ENCODE data around the gene AS3MT.
"Not testable (repeated sequence)": the region's sequence is repeated elsewhere in the genome, so short reads cannot be mapped to it uniquely, and the experiment has no call there.

The AS3MT gene, protein sequence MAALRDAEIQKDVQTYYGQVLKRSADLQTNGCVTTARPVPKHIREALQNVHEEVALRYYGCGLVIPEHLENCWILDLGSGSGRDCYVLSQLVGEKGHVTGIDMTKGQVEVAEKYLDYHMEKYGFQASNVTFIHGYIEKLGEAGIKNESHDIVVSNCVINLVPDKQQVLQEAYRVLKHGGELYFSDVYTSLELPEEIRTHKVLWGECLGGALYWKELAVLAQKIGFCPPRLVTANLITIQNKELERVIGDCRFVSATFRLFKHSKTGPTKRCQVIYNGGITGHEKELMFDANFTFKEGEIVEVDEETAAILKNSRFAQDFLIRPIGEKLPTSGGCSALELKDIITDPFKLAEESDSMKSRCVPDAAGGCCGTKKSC

DNA sequence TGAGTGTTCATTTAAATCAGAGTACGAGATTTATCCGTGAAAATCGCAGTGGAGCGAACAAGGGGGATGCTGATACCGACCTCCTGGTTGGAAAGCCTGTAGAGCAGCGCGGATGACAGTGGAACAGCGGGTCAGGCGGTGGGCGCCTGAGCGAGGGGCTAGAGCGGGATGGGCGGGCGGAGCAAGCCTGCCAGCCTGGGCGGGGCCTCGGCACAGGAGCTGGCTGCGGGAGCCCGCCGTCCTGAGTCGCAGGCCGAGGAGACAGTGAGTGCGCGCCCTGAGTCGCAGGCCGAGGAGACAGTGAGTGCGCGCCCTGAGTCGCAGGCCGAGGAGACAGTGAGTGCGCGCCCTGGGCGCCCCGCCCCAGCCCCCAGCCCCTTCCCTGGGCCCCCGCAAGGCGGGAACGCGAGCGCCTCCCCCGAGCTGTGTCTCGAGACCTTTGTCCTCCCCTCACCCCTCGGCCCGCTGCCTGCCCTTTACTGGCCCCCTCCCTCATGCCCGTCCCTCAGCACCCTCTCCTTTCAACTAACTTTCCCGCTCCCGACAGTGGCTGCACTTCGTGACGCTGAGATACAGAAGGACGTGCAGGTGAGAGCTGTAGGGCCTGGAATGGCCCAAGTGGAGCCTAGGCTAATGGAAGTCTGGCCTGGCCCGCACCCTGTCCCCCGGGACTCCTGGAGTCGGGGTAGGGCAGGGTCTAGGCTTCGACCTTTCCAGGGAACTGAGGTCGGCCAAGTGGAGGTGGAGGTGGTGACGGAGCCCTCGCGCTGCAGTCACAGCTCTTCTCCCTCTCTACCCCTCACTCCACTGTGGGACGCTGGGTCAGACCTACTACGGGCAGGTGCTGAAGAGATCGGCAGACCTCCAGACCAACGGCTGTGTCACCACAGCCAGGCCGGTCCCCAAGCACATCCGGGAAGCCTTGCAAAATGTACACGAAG is at the start of gene AS3MT:
Gene AS3MT, plus strand, starts transcription at position 213 of the 941 bp plus-strand sequence. Its CDS starts 123 bp downstream, at position 336.
- DNase-seq = no peak

GRCh38 chr10:102820008-102820407 is 49.3 kb upstream of the AS3MT start:
- DNase-seq = not testable (repeated sequence)

- no peak for DNase-seq
Measured at GRCh38 chr10:102822222-102822621, 47.0 kb upstream of the AS3MT start.

DNA sequence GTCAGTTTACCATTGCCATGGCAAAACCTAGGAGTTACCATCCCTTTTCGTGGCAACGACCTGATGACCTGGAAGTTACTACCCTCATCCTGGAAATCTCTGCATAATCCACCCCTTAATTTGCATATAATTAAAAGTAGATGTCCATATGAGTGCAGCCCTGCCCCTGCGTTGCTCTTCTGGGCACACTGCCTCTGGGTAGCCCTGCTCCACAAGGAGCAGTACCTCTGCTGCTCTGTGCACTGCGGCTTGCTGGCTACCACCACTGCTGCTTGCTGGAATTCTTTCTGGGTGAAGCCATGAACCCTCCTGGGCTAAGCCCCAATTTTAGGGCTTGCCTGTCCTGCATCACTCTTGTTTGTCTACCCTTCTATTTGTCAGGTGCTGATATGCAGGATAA is 44.6 kb upstream of the AS3MT start:
- DNase-seq = no peak

DNA sequence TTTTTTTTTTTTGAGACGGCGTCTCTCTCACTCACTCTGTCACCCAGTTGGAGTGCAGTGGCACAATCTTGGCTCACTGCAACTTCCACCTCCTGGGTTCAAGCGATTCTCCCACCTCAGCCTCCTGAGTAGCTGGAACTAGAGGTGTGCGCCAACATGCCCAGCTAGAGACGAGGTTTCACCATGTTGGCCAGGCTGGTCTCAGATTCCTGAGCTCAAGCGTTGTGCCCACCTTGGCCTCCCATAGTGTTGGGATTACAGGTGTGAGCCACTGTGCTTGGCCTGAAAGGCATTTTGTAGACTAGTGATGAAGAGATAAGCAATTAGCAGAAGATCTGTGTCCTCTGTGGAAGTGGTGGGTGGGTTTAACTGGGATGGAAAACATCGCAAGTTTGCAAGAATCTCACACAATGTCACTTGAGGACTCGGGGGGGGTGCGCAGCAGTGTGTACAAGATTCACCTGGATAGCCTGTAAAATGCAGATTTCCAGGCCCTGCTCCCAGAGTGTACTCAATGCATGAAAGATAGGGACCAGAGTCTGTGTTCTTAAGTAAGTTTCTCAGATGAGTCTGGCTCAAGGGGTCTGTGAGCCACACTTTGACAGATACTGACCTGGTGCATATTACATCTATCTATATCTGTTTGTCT is 43.0 kb upstream of the AS3MT start:
- DNase-seq = no peak

GRCh38 chr10:102827597-102827975 is 41.7 kb upstream of the AS3MT start:
- no peak for DNase-seq

- no peak for DNase-seq
Measured at GRCh38 chr10:102831322-102832071, 37.8 kb upstream of the AS3MT start.

- no peak for DNase-seq
Measured at GRCh38 chr10:102832248-102832647, 37.0 kb upstream of the AS3MT start.

- DNase-seq = no peak
Measured at GRCh38 chr10:102832987-102833386, 36.3 kb upstream of the AS3MT start.

DNA sequence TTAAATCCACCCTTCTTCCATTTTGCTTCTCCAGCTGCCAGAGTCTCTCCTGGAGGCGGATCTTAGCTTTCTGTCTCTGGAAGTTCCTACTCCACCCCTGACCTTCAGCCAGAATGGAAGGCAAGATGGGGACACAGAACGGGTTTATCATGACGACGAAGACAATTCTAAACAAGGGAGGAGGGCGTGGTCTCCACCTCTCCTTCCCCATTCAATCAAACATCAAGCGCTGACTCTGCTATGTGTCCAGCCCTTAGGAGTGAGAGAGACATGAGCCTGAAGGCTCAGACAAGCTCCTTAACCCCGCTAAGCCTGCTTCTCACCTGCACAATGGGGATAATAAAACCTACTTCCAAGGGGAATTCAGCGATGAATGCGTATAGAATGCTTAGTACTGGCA is 35.1 kb upstream of the AS3MT start:
- no peak for DNase-seq

DNA sequence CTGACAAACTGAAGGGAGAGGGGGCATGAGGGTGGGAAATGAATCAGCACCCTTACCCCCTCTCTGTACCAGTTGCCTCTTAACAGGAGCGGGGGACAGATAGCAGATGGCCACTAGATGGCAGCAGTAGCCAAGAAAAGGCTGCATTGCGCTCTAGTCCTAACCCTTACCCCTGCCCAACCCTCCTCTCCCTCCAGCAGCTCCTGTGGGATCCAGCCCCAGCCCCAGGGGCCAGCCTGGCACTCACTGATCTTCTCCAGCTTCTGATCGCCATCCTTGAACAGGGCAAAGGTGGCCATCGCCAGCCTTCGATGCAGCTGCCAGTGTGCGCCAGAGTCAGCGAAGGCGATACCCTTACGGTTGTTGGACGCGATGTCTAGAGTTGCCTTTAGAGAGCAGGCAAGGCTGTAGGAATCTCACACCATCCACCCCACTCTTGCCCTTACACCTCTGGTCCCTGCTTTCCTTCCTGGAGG is 34.2 kb upstream of the AS3MT start:
- no peak for DNase-seq

GRCh38 chr10:102837230-102837721 is 32.0 kb upstream of the AS3MT start, which contains the start of gene CYP17A1:
CYP17A1 (minus strand) TSS chr10:102837413; CDS start chr10:102837361, 52 bp downstream.
- DNase-seq = no peak

GRCh38 chr10:102838276-102838927 is 30.9 kb upstream of the AS3MT start:
- not testable (repeated sequence) for DNase-seq

- no peak for DNase-seq
Measured at GRCh38 chr10:102841827-102842345, 27.4 kb upstream of the AS3MT start.

GRCh38 chr10:102843139-102843538 is 26.1 kb upstream of the AS3MT start:
- not testable (repeated sequence) for DNase-seq

DNA sequence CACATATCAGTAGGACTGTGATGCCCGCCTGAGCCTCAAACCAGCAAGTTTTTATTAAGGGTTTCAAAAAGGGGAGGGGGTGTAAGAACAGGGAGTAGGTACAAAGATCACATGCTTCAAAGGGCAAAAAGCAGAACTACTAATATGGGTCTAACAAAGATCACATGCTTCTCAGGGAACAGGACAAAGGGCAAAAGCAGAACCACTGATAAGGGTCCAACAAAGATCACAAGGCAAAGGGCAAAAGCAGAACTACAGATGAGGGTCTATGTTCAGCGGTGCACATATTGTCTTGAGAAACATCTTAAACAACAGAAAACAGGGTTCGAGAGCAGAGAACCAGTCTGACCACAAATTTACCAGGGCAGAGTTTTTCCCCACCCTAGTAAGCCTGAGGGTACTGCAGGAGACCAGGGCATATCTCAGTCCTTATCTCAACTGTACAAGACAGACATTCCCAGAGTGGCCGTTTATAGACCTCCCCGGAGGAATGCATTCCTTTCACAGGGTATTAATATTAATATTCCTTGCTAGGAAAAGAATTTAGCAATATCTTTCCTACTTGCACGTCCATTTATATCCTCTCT is 25.0 kb upstream of the AS3MT start:
- DNase-seq = not testable (repeated sequence)

- no peak for DNase-seq
Measured at GRCh38 chr10:102845352-102845902, 23.8 kb upstream of the AS3MT start.

DNA sequence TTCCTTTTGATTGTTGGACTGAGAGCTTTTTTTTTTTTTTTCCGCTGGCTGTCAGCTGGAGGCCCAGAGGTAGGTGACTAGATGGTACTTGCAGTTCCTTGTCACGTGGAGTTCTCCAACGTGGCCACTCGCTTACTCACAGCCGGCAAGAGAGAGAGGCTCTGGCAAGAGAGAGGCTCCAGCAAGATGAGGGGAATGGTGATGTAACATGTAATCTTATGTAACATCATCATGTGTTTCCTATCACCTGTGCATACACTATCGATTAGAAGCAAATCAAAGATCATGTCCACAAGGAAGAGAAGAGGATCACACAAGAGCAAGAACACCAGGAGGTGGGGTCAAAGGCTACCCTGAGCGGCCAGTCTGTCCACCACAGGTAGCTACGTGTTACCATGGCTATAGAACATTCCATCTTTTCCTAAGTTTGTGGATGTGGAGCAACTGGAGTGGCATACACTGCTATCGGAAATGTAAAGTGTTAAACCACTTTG is 19.2 kb upstream of the AS3MT start:
- DNase-seq = no peak

GRCh38 chr10:102853237-102853636 is 16.0 kb upstream of the AS3MT start:
- not testable (repeated sequence) for DNase-seq

GRCh38 chr10:102855731-102856436 is 13.4 kb upstream of the AS3MT start:
- not testable (repeated sequence) for DNase-seq

All from cortex of kidney (tissue), 1 donor.